ENCODE results near the gene DNAAF5. TPM values are rescaled to one million over a fixed set of nuclear protein-coding genes. Genes with fewer than 3 reads are reported as not detected.

DNAAF5 gene
- total and polyA plus RNA-seq, 7 experiments from 2014 or later, result 4.0 to 25.7 (median 13.4) TPM

GRCh38 chr7:734808-735207, 8.3 kb downstream of the DNAAF5 start:
- intact Hi-C loops (cut with micrococcal nuclease), result loop anchor here in 1 of 2 donors (10.0 kb wide), 1 partner anchor 210 kb away; no protein-coding TSS in a partner anchor
- peaks cover 0 to 17% (median 0%) of the 10 kb centered on the region in 3 experiments for H3K9me3 ChIP-seq (ENCODE audit: control insufficient read depth in 2 of 3, low read length in 3 of 3)
- H3K36me3 ChIP-seq (ENCODE audit: control insufficient read depth in 2 of 3, insufficient read depth in 3 of 3, low read length in 3 of 3), result peaks cover 0 to 19% (median 0%) of the 10 kb centered on the region in 3 experiments
- ATAC-seq (no peak), DNase-seq (no peak)
- H3K36me3 Mint-ChIP-seq, result peaks cover 8 to 24% (median 14%) of the 10 kb centered on the region in 5 donors
- H3K27me3 Mint-ChIP-seq, result no peaks in the 10 kb centered on the region
- no peak overlapping the region for H3K27ac ChIP-seq (ENCODE audit: low read depth, low read length)
- H3K9me3 Mint-ChIP-seq, result peaks cover 0 to 6% (median 0%) of the 10 kb centered on the region in 11 donors
- ChIA-PET CTCF (interaction anchor here (0.7 kb wide), 1 partner anchor 413 kb away, joined by 4 read pairs; no protein-coding TSS in a partner anchor), POLR2A (no interaction called here)
- H3K4me3 ChIP-seq (ENCODE audit: low read length), result no peak overlapping the region
- H3K4me1 Mint-ChIP-seq, result peaks cover 8 to 30% (median 21%) of the 10 kb centered on the region in 7 donors
- no peak overlapping the region for H3K4me3 Mint-ChIP-seq
- no peak overlapping the region for H3K27ac Mint-ChIP-seq
- no peaks in the 10 kb centered on the region for H3K4me1 ChIP-seq (ENCODE audit: control insufficient read depth in 2 of 2, insufficient read depth in 2 of 2, low read length in 2 of 2)
- no peaks in the 10 kb centered on the region for H3K27me3 ChIP-seq (ENCODE audit: control insufficient read depth in 2 of 2, insufficient read depth in 2 of 2, low read length in 2 of 2)

GRCh38 chr7:738241-738640, 11.7 kb downstream of the DNAAF5 start:
- Mint-ChIP-seq H3K27me3 (no peaks in the 10 kb centered on the region), H3K36me3 (peaks cover 10 to 29% (median 16%) of the 10 kb centered on the region in 5 donors), H3K27ac (no peak overlapping the region), H3K9me3 (peaks cover 0 to 6% (median 0%) of the 10 kb centered on the region in 11 donors), H3K4me1 (peaks cover 5 to 15% (median 13%) of the 10 kb centered on the region in 7 donors), H3K4me3 (no peak overlapping the region)
- ChIA-PET POLR2A (no interaction called here), CTCF (interaction anchor here (0.7 kb wide), 1 partner anchor 31 kb away, joined by 3 read pairs; no protein-coding TSS in a partner anchor)
- no peak for ATAC-seq
- DNase-seq, result no peak
- H3K27me3 ChIP-seq (ENCODE audit: control insufficient read depth in 2 of 2, insufficient read depth in 2 of 2, low read length in 2 of 2), result no peaks in the 10 kb centered on the region
- H3K9me3 ChIP-seq (ENCODE audit: control insufficient read depth in 2 of 3, low read length in 3 of 3), result peaks cover 0 to 16% (median 0%) of the 10 kb centered on the region in 3 experiments
- no peak overlapping the region for H3K27ac ChIP-seq (ENCODE audit: low read depth, low read length)
- no peak overlapping the region for H3K4me3 ChIP-seq (ENCODE audit: low read length)
- peaks cover 0 to 25% (median 0%) of the 10 kb centered on the region in 3 experiments for H3K36me3 ChIP-seq (ENCODE audit: control insufficient read depth in 2 of 3, insufficient read depth in 3 of 3, low read length in 3 of 3)
- intact Hi-C loops (cut with micrococcal nuclease), result loop anchor here in 1 of 2 donors (10.0 kb wide), 1 partner anchor 213 kb away; no protein-coding TSS in a partner anchor
- H3K4me1 ChIP-seq (ENCODE audit: control insufficient read depth in 2 of 2, insufficient read depth in 2 of 2, low read length in 2 of 2), result no peaks in the 10 kb centered on the region

GRCh38 chr7:738723-739454, 12.4 kb downstream of the DNAAF5 start:
- Mint-ChIP-seq H3K36me3 (peaks cover 10 to 32% (median 14%) of the 10 kb centered on the region in 5 donors), H3K4me3 (no peak overlapping the region), H3K9me3 (peaks cover 0 to 6% (median 0%) of the 10 kb centered on the region in 11 donors), H3K4me1 (peaks cover 5 to 15% (median 13%) of the 10 kb centered on the region in 7 donors), H3K27ac (peak overlapping the region in 1 of 9 donors; percentile 12), H3K27me3 (no peaks in the 10 kb centered on the region)
- intact Hi-C loops (cut with micrococcal nuclease), result loop anchor here in 1 of 2 donors (10.0 kb wide), 1 partner anchor 214 kb away; no protein-coding TSS in a partner anchor
- DNase-seq (no peak), ATAC-seq (no peak)
- Histone ChIP-seq H3K9me3 (ENCODE audit: control insufficient read depth in 2 of 3, low read length in 3 of 3) (peaks cover 0 to 12% (median 0%) of the 10 kb centered on the region in 3 experiments), H3K4me3 (ENCODE audit: low read length) (no peak overlapping the region), H3K27me3 (ENCODE audit: control insufficient read depth in 2 of 2, insufficient read depth in 2 of 2, low read length in 2 of 2) (no peaks in the 10 kb centered on the region), H3K27ac (ENCODE audit: low read depth, low read length) (no peak overlapping the region), H3K4me1 (ENCODE audit: control insufficient read depth in 2 of 2, insufficient read depth in 2 of 2, low read length in 2 of 2) (no peaks in the 10 kb centered on the region), H3K36me3 (ENCODE audit: control insufficient read depth in 2 of 3, insufficient read depth in 3 of 3, low read length in 3 of 3) (peaks cover 0 to 25% (median 0%) of the 10 kb centered on the region in 3 experiments)
- POLR2A ChIA-PET, result no interaction called here
- CTCF ChIA-PET, result interaction anchor here (0.7 kb wide), 1 partner anchor 30 kb away, joined by 3 read pairs; no protein-coding TSS in a partner anchor

GRCh38 chr7:739455-739982, 13.0 kb downstream of the DNAAF5 start:
- H3K27me3 ChIP-seq (ENCODE audit: control insufficient read depth in 2 of 2, insufficient read depth in 2 of 2, low read length in 2 of 2), result no peaks in the 10 kb centered on the region
- H3K4me3 ChIP-seq (ENCODE audit: low read length), result no peak overlapping the region
- Mint-ChIP-seq H3K36me3 (peaks cover 10 to 35% (median 20%) of the 10 kb centered on the region in 5 donors), H3K4me1 (peaks cover 5 to 15% (median 13%) of the 10 kb centered on the region in 7 donors), H3K27me3 (no peaks in the 10 kb centered on the region), H3K4me3 (no peak overlapping the region), H3K9me3 (no peaks in the 10 kb centered on the region), H3K27ac (no peak overlapping the region)
- ChIA-PET POLR2A (no interaction called here), CTCF (no interaction called here)
- H3K4me1 ChIP-seq (ENCODE audit: control insufficient read depth in 2 of 2, insufficient read depth in 2 of 2, low read length in 2 of 2), result no peaks in the 10 kb centered on the region
- H3K9me3 ChIP-seq (ENCODE audit: control insufficient read depth in 2 of 3, low read length in 3 of 3), result peaks cover 0 to 6% (median 0%) of the 10 kb centered on the region in 3 experiments
- DNase-seq, result no peak
- H3K36me3 ChIP-seq (ENCODE audit: control insufficient read depth in 2 of 3, insufficient read depth in 3 of 3, low read length in 3 of 3), result peaks cover 0 to 25% (median 0%) of the 10 kb centered on the region in 3 experiments
- H3K27ac ChIP-seq (ENCODE audit: low read depth, low read length), result no peak overlapping the region
- ATAC-seq, result no peak
- intact Hi-C loops (cut with micrococcal nuclease), result loop anchor here in 1 of 2 donors (10.0 kb wide), 1 partner anchor 215 kb away; no protein-coding TSS in a partner anchor

DNA sequence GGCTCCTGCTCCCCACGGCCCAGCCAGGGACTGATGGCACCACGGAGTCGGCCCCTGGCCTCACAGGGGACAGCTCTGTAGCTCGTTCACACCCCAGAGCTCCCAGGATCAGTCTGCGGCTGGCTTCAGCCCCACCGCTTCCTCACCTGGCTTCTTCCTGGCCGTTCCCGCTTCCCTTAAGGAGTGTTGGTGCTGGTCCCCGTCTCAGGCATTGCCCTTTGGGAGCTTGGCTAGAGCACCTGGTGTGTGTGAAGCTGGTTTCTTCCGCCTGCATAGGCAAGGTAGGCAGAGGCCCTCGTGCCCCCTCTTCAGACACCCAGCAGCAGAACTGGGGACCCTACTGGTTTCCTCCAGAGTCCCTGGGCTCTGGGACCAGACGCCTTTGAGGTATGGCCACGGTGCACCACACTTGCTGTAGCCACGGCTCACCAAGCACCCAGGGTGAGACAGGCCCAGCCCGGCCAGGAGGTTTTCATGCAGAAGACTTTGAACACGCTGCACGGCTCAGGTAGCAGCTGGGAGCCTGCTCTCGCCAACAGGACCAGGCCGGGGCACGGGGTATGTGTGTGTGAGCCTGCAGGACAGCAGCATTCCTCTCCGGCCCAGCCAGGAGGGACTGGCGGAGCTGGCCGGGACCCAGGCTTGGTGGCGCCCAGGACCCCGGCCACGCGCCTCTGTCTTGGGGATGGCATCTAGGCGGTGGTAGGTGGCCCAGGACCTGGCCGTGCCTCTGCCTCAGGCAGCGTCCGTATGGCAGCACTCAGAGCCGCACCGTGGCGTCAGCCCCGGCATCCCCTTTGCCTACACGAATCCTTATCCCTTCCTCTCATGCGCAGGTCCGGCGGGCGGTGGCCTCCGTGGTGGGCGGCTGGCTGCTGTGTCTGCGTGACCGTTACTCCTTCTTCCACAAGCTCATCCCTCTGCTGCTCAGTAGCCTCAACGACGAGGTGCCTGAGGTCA, 13.8 kb downstream of the DNAAF5 start:
- ChIA-PET CTCF (interaction anchor here (0.7 kb wide), 1 partner anchor 33 kb away, joined by 3 read pairs; no protein-coding TSS in a partner anchor), POLR2A (no interaction called here)
- no peak overlapping the region for H3K27ac ChIP-seq (ENCODE audit: low read depth, low read length)
- Mint-ChIP-seq H3K4me3 (no peak overlapping the region), H3K4me1 (peaks cover 5 to 15% (median 13%) of the 10 kb centered on the region in 7 donors), H3K36me3 (peaks cover 11 to 41% (median 24%) of the 10 kb centered on the region in 5 donors), H3K27me3 (no peaks in the 10 kb centered on the region), H3K9me3 (peaks cover 0 to under 1% (median 0%) of the 10 kb centered on the region in 11 donors), H3K27ac (no peak overlapping the region)
- H3K9me3 ChIP-seq (ENCODE audit: control insufficient read depth in 2 of 3, low read length in 3 of 3), result peaks cover 0 to under 1% (median 0%) of the 10 kb centered on the region in 3 experiments
- ATAC-seq (no peak), DNase-seq (no peak)
- H3K27me3 ChIP-seq (ENCODE audit: control insufficient read depth in 2 of 2, insufficient read depth in 2 of 2, low read length in 2 of 2), result no peaks in the 10 kb centered on the region
- H3K36me3 ChIP-seq (ENCODE audit: control insufficient read depth in 2 of 3, insufficient read depth in 3 of 3, low read length in 3 of 3), result peaks cover 0 to 31% (median 0%) of the 10 kb centered on the region in 3 experiments
- intact Hi-C loops (cut with micrococcal nuclease), result loop anchor here in 1 of 2 donors (10.0 kb wide), 1 partner anchor 215 kb away; no protein-coding TSS in a partner anchor
- no peaks in the 10 kb centered on the region for H3K4me1 ChIP-seq (ENCODE audit: control insufficient read depth in 2 of 2, insufficient read depth in 2 of 2, low read length in 2 of 2)
- no peak overlapping the region for H3K4me3 ChIP-seq (ENCODE audit: low read length)
